Measurements from ENCODE around the gene TUB.

Gene TUB

DNA sequence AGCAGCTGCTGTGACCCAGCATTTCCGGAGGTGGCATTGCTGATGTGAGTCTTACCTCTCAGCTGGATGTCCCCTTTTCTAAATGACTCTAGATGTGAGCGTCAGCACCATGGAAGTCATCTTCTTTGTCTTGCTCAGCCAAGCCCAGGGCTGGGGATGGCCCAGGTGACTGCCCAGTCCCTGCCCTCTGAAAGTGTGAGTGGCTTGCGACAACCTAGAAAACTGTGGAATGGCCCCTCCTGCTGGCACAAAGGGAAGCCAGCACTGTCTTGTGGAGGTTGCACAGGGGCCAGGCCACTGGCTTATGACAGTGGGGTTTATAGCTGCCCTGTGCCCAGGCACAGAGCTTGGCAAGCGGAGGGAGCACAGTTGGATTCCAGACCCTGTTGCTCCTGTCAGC lies 6.2 kb downstream of the TUB start:
- no peak for DNase-seq (ENCODE audit: low spot score)
- TF ChIP-seq, protein P1, sequence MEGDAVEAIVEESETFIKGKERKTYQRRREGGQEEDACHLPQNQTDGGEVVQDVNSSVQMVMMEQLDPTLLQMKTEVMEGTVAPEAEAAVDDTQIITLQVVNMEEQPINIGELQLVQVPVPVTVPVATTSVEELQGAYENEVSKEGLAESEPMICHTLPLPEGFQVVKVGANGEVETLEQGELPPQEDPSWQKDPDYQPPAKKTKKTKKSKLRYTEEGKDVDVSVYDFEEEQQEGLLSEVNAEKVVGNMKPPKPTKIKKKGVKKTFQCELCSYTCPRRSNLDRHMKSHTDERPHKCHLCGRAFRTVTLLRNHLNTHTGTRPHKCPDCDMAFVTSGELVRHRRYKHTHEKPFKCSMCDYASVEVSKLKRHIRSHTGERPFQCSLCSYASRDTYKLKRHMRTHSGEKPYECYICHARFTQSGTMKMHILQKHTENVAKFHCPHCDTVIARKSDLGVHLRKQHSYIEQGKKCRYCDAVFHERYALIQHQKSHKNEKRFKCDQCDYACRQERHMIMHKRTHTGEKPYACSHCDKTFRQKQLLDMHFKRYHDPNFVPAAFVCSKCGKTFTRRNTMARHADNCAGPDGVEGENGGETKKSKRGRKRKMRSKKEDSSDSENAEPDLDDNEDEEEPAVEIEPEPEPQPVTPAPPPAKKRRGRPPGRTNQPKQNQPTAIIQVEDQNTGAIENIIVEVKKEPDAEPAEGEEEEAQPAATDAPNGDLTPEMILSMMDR (IDR thresholded peaks at IDR 0.05; ENCODE audit: extremely low read depth, missing control alignments) = no peak

DNA sequence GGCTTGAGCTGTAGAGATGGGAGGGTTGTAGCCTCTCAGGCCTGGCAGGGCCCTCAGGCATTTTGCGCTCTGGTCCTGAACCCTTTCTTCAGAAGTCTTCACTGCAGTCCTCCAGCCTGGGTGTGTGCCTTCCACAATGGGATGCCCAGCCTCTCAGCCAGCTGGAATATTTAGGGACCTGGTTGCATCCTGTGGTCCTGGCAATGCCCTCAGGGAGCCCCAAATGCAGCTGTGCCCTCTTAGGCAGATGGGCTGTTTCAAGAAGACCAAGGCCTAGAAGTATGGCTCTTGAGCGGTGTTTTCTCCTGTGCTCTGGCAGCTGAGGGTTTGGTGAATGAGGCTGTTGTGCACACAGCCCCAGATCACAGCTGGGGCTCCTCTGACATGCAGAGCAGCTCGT lies 6.7 kb downstream of the TUB start:
- DNase-seq (ENCODE audit: low spot score) = no peak
- TF ChIP-seq, protein P1 (IDR thresholded peaks at IDR 0.05; ENCODE audit: extremely low read depth, missing control alignments) = no peak

DNA sequence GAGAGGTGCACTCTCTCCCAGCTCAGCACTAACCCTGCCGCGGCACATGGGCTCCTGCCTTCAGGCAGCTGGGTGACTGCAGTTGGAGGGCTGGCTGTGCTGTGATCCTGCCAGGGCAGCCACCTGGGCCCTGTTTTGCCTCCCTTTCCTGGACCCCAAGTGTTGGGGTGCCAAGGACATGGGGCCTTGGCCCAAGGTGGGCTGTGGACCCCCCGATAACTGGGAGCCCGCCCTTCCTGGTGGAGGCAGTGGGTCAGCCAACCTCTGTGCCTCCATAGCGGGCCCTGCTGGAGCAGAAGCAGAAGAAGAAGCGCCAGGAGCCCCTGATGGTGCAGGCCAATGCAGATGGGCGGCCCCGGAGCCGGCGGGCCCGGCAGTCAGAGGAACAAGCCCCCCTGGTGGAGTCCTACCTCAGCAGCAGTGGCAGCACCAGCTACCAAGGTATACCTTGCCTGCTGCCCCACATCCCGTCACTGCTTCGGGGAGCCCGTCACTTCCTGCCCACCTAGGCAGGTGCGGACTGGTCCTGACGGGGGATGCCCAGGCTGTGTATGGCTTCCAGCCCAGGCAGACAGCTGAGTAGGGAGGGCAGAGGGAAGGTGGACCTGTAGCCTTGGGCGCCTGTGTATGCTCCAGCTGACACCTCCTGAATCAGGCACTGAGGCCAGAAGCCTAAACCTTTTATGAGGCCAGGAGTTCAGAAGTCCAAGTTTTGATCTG lies 8.9 kb downstream of the TUB start:
- TF ChIP-seq, protein P1 (IDR thresholded peaks at IDR 0.05; ENCODE audit: extremely low read depth, missing control alignments) = no peak
- DNase-seq (ENCODE audit: low spot score) = no peak

DNA sequence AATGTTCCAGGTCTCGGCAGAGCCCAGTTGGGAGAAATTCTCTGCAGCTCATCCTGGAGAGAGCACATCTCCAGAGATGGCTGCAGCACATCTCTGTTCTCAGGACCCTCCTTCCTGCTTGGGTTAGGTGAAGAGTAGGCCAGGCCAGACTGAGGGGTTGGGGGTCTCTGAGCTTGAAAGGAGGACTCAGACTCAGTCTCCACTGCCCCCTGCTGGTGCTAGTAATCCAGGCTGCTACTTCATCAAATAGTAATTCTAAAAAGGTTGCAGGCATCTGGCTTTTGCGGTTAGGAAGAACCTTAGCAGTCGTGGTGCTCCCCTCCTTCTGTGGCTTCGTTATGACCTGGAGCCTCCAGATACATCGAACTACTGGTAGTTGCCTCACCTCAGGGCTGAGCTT lies 9.7 kb downstream of the TUB start:
- TF ChIP-seq, protein P1 (IDR thresholded peaks at IDR 0.05; ENCODE audit: extremely low read depth, missing control alignments) = peak; percentile 12
- DNase-seq (ENCODE audit: low spot score) = peak; percentile 42

DNA sequence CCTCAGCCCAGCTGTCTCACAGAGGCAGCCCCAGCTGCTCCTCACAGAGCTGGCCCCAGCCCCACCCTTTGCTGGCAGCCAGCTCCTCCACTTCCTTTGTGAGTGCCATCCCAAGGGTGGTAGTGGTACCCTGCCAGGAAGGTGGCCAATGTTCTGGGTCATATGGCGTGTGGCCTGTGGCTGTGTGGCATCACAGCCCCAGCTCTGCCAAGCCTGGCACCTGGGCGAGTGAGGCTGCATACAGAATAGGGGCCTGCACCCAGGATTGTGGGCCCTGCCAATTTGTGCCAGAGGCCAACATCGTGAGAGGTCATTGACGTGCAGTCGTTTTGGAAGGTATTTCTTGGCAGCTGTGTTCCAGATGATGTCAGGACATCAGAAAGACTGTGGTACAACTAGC lies 10.7 kb downstream of the TUB start:
- TF ChIP-seq, protein P1 (IDR thresholded peaks at IDR 0.05; ENCODE audit: extremely low read depth, missing control alignments) = no peak
- DNase-seq (ENCODE audit: low spot score) = no peak

DNA sequence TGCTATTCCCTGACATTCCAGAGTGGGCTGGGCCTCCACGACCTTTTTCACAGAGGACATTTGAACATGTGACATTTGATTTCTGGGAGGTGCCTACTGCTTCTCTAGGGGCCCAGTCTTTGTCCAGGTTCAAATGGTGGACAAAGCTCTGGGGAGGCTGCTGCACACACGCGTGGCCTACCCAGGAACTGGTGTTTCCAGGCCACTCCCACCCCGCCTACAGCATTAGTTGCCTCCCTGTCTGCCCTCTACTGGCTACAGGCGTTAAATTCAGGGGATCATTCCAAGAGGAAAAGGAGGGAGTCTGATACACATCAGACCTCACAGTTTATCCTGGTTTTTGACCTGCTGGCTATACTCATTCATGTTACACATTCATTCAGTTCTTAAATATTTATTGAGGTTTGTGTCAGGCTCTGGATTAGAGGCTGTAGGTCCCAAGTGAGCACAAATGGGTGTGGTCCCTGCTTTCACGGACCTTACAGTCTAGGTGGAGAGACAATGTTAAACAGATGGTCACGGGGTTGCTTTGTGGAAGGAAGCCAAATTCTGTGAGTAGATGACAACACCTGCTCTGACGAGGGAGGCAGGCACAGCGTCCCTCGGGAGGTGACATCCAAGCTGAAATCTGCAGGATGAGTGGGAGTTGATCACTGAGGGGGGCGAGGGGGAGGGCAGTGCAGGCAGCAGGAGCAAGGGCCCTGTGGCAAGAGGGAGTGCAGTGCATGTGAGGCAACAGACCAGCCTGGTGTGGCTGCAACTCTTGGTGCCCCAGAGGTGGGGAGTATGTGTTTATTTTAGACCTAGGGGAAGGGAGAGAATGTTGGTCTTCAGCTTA lies 11.8 kb downstream of the TUB start:
- DNase-seq (ENCODE audit: low spot score) = peak; percentile 75
- TF ChIP-seq, protein P1 (IDR thresholded peaks at IDR 0.05; ENCODE audit: extremely low read depth, missing control alignments) = peak; percentile 35

DNA sequence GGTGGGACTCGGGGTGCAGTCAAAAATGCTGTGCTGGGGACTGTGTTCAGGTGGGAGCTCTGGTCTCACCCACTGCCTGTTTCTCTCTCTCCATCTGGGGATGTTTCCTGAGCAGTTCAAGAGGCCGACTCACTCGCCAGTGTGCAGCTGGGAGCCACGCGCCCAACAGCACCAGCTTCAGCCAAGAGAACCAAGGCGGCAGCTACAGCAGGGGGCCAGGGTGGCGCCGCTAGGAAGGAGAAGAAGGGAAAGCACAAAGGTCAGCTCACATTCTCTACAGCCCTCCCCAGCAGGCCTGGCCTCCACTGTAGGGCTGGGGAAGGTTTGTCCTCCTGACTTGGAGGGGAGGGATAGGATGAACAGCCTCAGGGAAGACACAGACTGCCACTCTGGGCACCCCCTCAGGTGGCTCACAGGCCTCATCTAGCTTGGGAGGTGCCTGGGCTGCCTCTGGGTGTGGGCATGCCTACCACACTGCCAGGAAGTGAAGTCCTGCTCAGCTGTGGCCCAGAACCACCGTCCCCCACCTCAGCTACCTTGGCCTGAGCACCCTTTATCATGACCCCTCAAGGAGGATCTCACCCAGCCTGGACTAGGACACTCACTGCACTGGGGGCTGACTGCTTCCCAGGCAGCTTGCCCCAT lies 13.0 kb downstream of the TUB start:
- no peak for DNase-seq (ENCODE audit: low spot score)
- TF ChIP-seq, protein P1 (IDR thresholded peaks at IDR 0.05; ENCODE audit: extremely low read depth, missing control alignments) = no peak
